H9 (cell line): ENCODE data around the gene OR5H6. TPM values are rescaled to one million over a fixed set of nuclear protein-coding genes. Genes with fewer than 3 reads are reported as not detected.

Source experiments
- DNase-seq: peaks from one replicate; pipeline ENCODE4 v3.0.0-alpha.2; 2017
- H2AFZ ChIP-seq: one replicate; pipeline ENCODE4 v1.6.1; 2013; ENCODE audit warnings: mild to moderate bottlenecking, low read length, control low read depth, moderate library complexity
- H2AK5ac ChIP-seq: 2 replicates; pipeline ENCODE4 v1.6.1; 2013; ENCODE audit warnings: low read length, control low read depth, mixed read lengths; ENCODE audit not compliant: insufficient read length
- H2BK120ac ChIP-seq: one replicate; pipeline ENCODE4 v1.6.1; 2013; ENCODE audit warnings: low read depth, mild to moderate bottlenecking, low read length, control low read depth, inconsistent platforms; ENCODE audit not compliant: poor library complexity, severe bottlenecking
- H2BK12ac ChIP-seq: 2 replicates; pipeline ENCODE4 v1.6.1; 2013; ENCODE audit warnings: low read length, control low read depth, mixed read lengths, low read depth; ENCODE audit not compliant: insufficient read length
- H2BK15ac ChIP-seq: 2 replicates; pipeline ENCODE4 v1.6.1; 2013; ENCODE audit warnings: low read depth, low read length, control low read depth
- H2BK20ac ChIP-seq: one replicate; pipeline ENCODE4 v1.6.1; 2013; ENCODE audit warnings: low read depth, mild to moderate bottlenecking, low read length, control low read depth, inconsistent platforms; ENCODE audit not compliant: poor library complexity, severe bottlenecking
- H2BK5ac ChIP-seq: 2 replicates; pipeline ENCODE4 v1.6.1; 2013; ENCODE audit warnings: low read length, control low read depth, mixed read lengths; ENCODE audit not compliant: insufficient read length
- H3K14ac ChIP-seq: 2 replicates; pipeline ENCODE4 v1.6.1; 2013; ENCODE audit warnings: low read length, control low read depth; ENCODE audit not compliant: insufficient read depth
- H3K18ac ChIP-seq: 2 replicates; pipeline ENCODE4 v1.6.1; 2013; ENCODE audit warnings: low read depth, mild to moderate bottlenecking, mixed read lengths, low read length, control low read depth; ENCODE audit not compliant: insufficient read length
- H3K23ac ChIP-seq: 2 replicates; pipeline ENCODE4 v1.6.1; 2013; ENCODE audit warnings: low read length, control low read depth, mixed read lengths, low read depth; ENCODE audit not compliant: insufficient read length
- H3K23me2 ChIP-seq: 2 replicates; pipeline ENCODE4 v1.6.1; 2013; ENCODE audit warnings: low read depth, mild to moderate bottlenecking, mixed read lengths, low read length, control low read depth; ENCODE audit not compliant: insufficient read length, poor library complexity, severe bottlenecking
- H3K27ac ChIP-seq: 2 replicates; pipeline ENCODE4 v1.5.1; 2013; ENCODE audit warnings: low read length, control low read depth, mixed read lengths, low read depth; ENCODE audit not compliant: insufficient read length
- H3K27me3 ChIP-seq: 2 replicates; pipeline ENCODE4 v1.6.1; 2013; ENCODE audit warnings: low read length, control low read depth, inconsistent platforms; ENCODE audit not compliant: insufficient read depth
- H3K4ac ChIP-seq: 2 replicates; pipeline ENCODE4 v1.6.1; 2013; ENCODE audit warnings: low read depth, mild to moderate bottlenecking, control low read depth, inconsistent platforms, low read length, moderate library complexity
- H3K4me1 ChIP-seq: 2 replicates; pipeline ENCODE4 v1.6.1; 2013; ENCODE audit warnings: low read length, control low read depth, inconsistent platforms; ENCODE audit not compliant: insufficient read depth
- H3K4me2 ChIP-seq: 2 replicates; pipeline ENCODE4 v1.6.1; 2013; ENCODE audit warnings: low read length, control low read depth, mixed read lengths; ENCODE audit not compliant: insufficient read length, insufficient read depth
- H3K56ac ChIP-seq: 2 replicates; pipeline ENCODE4 v1.6.1; 2013; ENCODE audit warnings: low read depth, mild to moderate bottlenecking, mixed read lengths, low read length, control low read depth; ENCODE audit not compliant: insufficient read length
- H3K79me1 ChIP-seq: 2 replicates; pipeline ENCODE4 v1.6.1; 2013; ENCODE audit warnings: low read depth, mild to moderate bottlenecking, moderate library complexity, low read length, control low read depth, inconsistent platforms; ENCODE audit not compliant: insufficient read depth, poor library complexity, severe bottlenecking
- H3K79me2 ChIP-seq: 2 replicates; pipeline ENCODE4 v1.6.1; 2013; ENCODE audit warnings: low read length, control low read depth, inconsistent platforms; ENCODE audit not compliant: insufficient read depth
- H3K9ac ChIP-seq: 2 replicates; pipeline ENCODE4 v1.6.1; 2013; ENCODE audit warnings: low read length, control low read depth, mixed read lengths; ENCODE audit not compliant: insufficient read length; ENCODE audit errors: extremely low read depth
- H3K9me3 ChIP-seq: one replicate; pipeline ENCODE4 v1.6.1; 2013; ENCODE audit warnings: low read depth, low read length, inconsistent platforms; ENCODE audit not compliant: control insufficient read depth
- H3T11ph ChIP-seq: one replicate; pipeline ENCODE4 v1.6.1; 2013; ENCODE audit warnings: mild to moderate bottlenecking, low read length, control low read depth, inconsistent platforms
- H4K20me1 ChIP-seq: one replicate; pipeline ENCODE4 v1.6.1; 2013; ENCODE audit not compliant: control insufficient read depth, insufficient read length, insufficient read depth
- H4K5ac ChIP-seq: 2 replicates; pipeline ENCODE4 v1.6.1; 2013; ENCODE audit warnings: low read depth, mild to moderate bottlenecking, mixed read lengths, low read length, control low read depth; ENCODE audit not compliant: insufficient read length
- H4K8ac ChIP-seq: replicated peaks from 2 replicates; pipeline ENCODE4 v1.6.1; 2013; ENCODE audit warnings: low read length, control low read depth, mixed read lengths, low read depth; ENCODE audit not compliant: insufficient read length
- H4K91ac ChIP-seq: 2 replicates; pipeline ENCODE4 v1.6.1; 2013; ENCODE audit warnings: low read depth, mild to moderate bottlenecking, moderate library complexity, mixed read lengths, low read length, control low read depth; ENCODE audit not compliant: insufficient read length
- H3K27ac Mint-ChIP-seq, 3 experiments: 2 replicates in 2 of 3; 3 replicates in 1 of 3; pipeline ENCODE4 v1.8.0; 2020 to 2021; ENCODE audit warnings: mixed read lengths in 3 of 3, mild to moderate bottlenecking in 1 of 3, moderate library complexity in 1 of 3
- H3K27me3 Mint-ChIP-seq: 2 replicates; pipeline ENCODE4 v1.8.0; 2021; ENCODE audit warnings: low read depth, mild to moderate bottlenecking, moderate library complexity, mixed read lengths
- H3K36me3 Mint-ChIP-seq, 3 experiments: 2 replicates in 2 of 3; 3 replicates in 1 of 3; pipeline ENCODE4 v1.8.0; 2020 to 2021; ENCODE audit warnings: low read depth in 3 of 3, mixed read lengths in 3 of 3; ENCODE audit not compliant: insufficient read depth in 1 of 3
- H3K4me1 Mint-ChIP-seq, 2 experiments: 2 replicates each; pipeline ENCODE4 v1.8.0; 2020; ENCODE audit warnings: mixed read lengths in 2 of 2
- H3K4me3 Mint-ChIP-seq, 2 experiments: 2 replicates in 1 of 2; 3 replicates in 1 of 2; pipeline ENCODE4 v1.8.0; 2020 to 2021; ENCODE audit warnings: mild to moderate bottlenecking in 2 of 2, mixed read lengths in 2 of 2, moderate library complexity in 1 of 2
- H3K9me3 Mint-ChIP-seq, 2 experiments: 2 replicates in 1 of 2; 3 replicates in 1 of 2; pipeline ENCODE4 v1.8.0; 2020; ENCODE audit warnings: mild to moderate bottlenecking in 2 of 2, mixed read lengths in 2 of 2, moderate library complexity in 1 of 2
- WGBS: extraction: QIAGEN DNeasy Blood & Tissue Kit; methylation state at CpG from one replicate; pipeline ENCODE4 v1.1.7; 2013; ENCODE audit warnings: missing lambda C conversion rate, low lambda C conversion rate, mixed read lengths; ENCODE audit not compliant: insufficient read length; ENCODE audit errors: extremely low coverage; 5-methylcytosine and 5-hydroxymethylcytosine counted together
- total RNA-seq: library from RNA; stranded (reverse); gene quantifications from 2 replicates; pipeline ENCODE4 v1.2.1, GENCODE V29; 2021
- TF ChIP-seq, protein P1 (sequence below): fragments of 200-600 bp; sonication (generic); conservative IDR thresholded peaks from 3 replicates; pipeline ENCODE4 v1.8.0; 2021; ENCODE audit warnings: antibody characterized with exemption, mild to moderate bottlenecking

The OR5H6 gene
- total RNA-seq, 1 experiment from 2014 or later, result not detected

DNA sequence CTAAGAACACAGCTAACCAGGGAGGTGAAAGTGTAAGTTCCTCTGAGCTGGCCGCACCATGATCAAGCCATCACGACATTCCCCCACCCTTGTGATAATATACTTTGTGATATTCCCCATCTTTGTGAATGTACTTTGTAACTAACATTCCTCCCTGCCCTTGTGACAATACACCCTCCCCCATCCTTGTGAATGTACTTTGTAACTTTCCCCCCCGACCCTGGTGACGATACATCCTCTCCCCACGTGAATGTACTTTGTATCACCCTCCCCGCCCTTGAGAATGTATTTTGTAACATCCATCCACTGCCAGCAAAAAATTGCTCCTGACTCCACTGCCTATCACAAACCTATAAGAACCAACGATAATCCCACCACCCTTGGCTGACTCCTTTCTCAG, 20.2 kb upstream of the OR5H6 start:
- no peak for DNase-seq
- TF ChIP-seq, protein P1, sequence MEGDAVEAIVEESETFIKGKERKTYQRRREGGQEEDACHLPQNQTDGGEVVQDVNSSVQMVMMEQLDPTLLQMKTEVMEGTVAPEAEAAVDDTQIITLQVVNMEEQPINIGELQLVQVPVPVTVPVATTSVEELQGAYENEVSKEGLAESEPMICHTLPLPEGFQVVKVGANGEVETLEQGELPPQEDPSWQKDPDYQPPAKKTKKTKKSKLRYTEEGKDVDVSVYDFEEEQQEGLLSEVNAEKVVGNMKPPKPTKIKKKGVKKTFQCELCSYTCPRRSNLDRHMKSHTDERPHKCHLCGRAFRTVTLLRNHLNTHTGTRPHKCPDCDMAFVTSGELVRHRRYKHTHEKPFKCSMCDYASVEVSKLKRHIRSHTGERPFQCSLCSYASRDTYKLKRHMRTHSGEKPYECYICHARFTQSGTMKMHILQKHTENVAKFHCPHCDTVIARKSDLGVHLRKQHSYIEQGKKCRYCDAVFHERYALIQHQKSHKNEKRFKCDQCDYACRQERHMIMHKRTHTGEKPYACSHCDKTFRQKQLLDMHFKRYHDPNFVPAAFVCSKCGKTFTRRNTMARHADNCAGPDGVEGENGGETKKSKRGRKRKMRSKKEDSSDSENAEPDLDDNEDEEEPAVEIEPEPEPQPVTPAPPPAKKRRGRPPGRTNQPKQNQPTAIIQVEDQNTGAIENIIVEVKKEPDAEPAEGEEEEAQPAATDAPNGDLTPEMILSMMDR, result no peak
- no peaks in the 10 kb centered on the region; the same call in 1 of the 2 replicates for H3K27me3 Mint-ChIP-seq
- Histone ChIP-seq H2AK5ac (no peak overlapping the region), H3K4me2 (no peak overlapping the region), H3K23me2 (no peaks in the 10 kb centered on the region), H4K91ac (no peak overlapping the region), H3T11ph (no peak overlapping the region), H4K5ac (no peak overlapping the region), H3K27me3 (no peaks in the 10 kb centered on the region), H3K4me1 (peaks cover 2% of the 10 kb centered on the region; the same call in 1 of the 2 replicates), H3K18ac (no peak overlapping the region), H3K9me3 (no peaks in the 10 kb centered on the region), H3K79me2 (no peaks in the 10 kb centered on the region), H3K79me1 (no peaks in the 10 kb centered on the region), H3K14ac (no peak overlapping the region), H3K4ac (no peak overlapping the region), H2BK120ac (no peak overlapping the region), H2BK12ac (no peak overlapping the region), H2BK15ac (no peak overlapping the region), H3K56ac (no peak overlapping the region), H4K8ac (no peak overlapping the region), H4K20me1 (no peaks in the 10 kb centered on the region), H2AFZ (no peak overlapping the region), H3K9ac (no peak overlapping the region), H3K27ac (no peak overlapping the region), H2BK5ac (no peak overlapping the region), H3K23ac (no peak overlapping the region), H2BK20ac (no peak overlapping the region)
- peaks cover 2 to 10% (median 3%) of the 10 kb centered on the region in 3 experiments; a peak in 4 of 7 replicates for H3K36me3 Mint-ChIP-seq
- no peak overlapping the region for H3K4me3 Mint-ChIP-seq
- H3K4me1 Mint-ChIP-seq, result peaks cover 25 to 32% of the 10 kb centered on the region in 2 experiments
- peaks cover 0 to 11% of the 10 kb centered on the region in 2 experiments; a peak in 2 of 5 replicates for H3K9me3 Mint-ChIP-seq
- 0 out of 7 replicates have a peak overlapping the region, but pooled peaks of 1 of the 3 experiments have one; percentile 9 for H3K27ac Mint-ChIP-seq
- no CpG with 5 or more reads among the region's 7 CpGs for WGBS
